DND-41 (cell line): ENCODE measurements around the gene CST11.

Experiments
- ATAC-seq: fragments of 200-7000 bp; cut with Tn5 transposase; 3 replicates; pipeline ENCODE4 v1.9.1; 2021; ENCODE audit warnings: low read depth; ENCODE audit not compliant: insufficient read depth
- DNase-seq: peaks from one replicate; pipeline ENCODE4 v3.0.0-alpha.2; 2020
- H2AFZ ChIP-seq: 2 replicates; pipeline ENCODE4 v1.6.0; 2012; ENCODE audit warnings: low read depth, low read length
- H3K27ac ChIP-seq: 2 replicates; pipeline ENCODE4 v1.5.1; 2012; ENCODE audit warnings: low read length, inconsistent platforms
- H3K27me3 ChIP-seq: fragments of 200-600 bp; sonication (generic); 2 replicates; pipeline ENCODE4 v1.6.0; 2012; ENCODE audit warnings: low read length, mild to moderate bottlenecking, inconsistent platforms; ENCODE audit not compliant: insufficient read depth, poor library complexity
- H3K36me3 ChIP-seq: 2 replicates; pipeline ENCODE4 v1.5.1; 2012; ENCODE audit warnings: low read length, inconsistent platforms; ENCODE audit not compliant: insufficient read depth
- H3K4me1 ChIP-seq: 2 replicates; pipeline ENCODE4 v1.5.1; 2012; ENCODE audit warnings: mild to moderate bottlenecking, low read length; ENCODE audit not compliant: insufficient read depth
- H3K4me2 ChIP-seq: 2 replicates; pipeline ENCODE4 v1.6.0; 2012; ENCODE audit warnings: mild to moderate bottlenecking, moderate library complexity, low read length, inconsistent platforms; ENCODE audit not compliant: insufficient read depth
- H3K4me3 ChIP-seq, 2 experiments: fragments of 200-600 bp in 1 of 2; shearing (Covaris generic) in 1 of 2; 2 replicates each; pipeline ENCODE4 v1.5.1; 2012 to 2016; ENCODE audit warnings: inconsistent platforms in 2 of 2, low read length in 2 of 2, mild to moderate bottlenecking in 2 of 2, low read depth in 1 of 2, moderate library complexity in 1 of 2
- H3K79me2 ChIP-seq: 2 replicates; pipeline ENCODE4 v1.6.0; 2012; ENCODE audit warnings: low read length, inconsistent platforms; ENCODE audit not compliant: insufficient read depth
- H3K9ac ChIP-seq: 2 replicates; pipeline ENCODE4 v1.6.0; 2012; ENCODE audit warnings: low read depth, mild to moderate bottlenecking, inconsistent platforms, low read length, moderate library complexity
- H3K9me3 ChIP-seq: 2 replicates; pipeline ENCODE4 v1.5.1; 2012; ENCODE audit warnings: low read length, moderate library complexity, mild to moderate bottlenecking, inconsistent platforms; ENCODE audit not compliant: insufficient read depth, severe bottlenecking
- H4K20me1 ChIP-seq: 2 replicates; pipeline ENCODE4 v1.6.0; 2012; ENCODE audit warnings: low read length; ENCODE audit not compliant: insufficient read depth
- CTCF ChIP-seq: IDR thresholded peaks from 2 replicates; pipeline ENCODE4 v1.5.1; 2012; ENCODE audit warnings: borderline replicate concordance, low read length, moderate library complexity, mild to moderate bottlenecking; ENCODE audit not compliant: poor library complexity, severe bottlenecking; ENCODE audit errors: extremely low read depth
- EZH2 ChIP-seq: IDR thresholded peaks from 3 replicates; pipeline ENCODE4 v1.6.1; 2012; ENCODE audit warnings: borderline replicate concordance, low read depth, mild to moderate bottlenecking, moderate library complexity, low read length, inconsistent platforms; ENCODE audit not compliant: severe bottlenecking

CST11 gene

GRCh38 chr20:23484081-23484480 is 31.4 kb upstream of the CST11 start:
- Histone ChIP-seq H3K4me3 (no peak overlapping the region), H3K36me3 (no peaks in the 10 kb centered on the region), H3K9ac (no peak overlapping the region), H3K79me2 (no peaks in the 10 kb centered on the region), H3K9me3 (no peaks in the 10 kb centered on the region), H3K4me1 (no peaks in the 10 kb centered on the region), H4K20me1 (no peaks in the 10 kb centered on the region), H3K27me3 (peaks cover 12% of the 10 kb centered on the region), H3K27ac (no peak overlapping the region), H3K4me2 (no peak overlapping the region), H2AFZ (no peak overlapping the region)
- DNase-seq (no peak), ATAC-seq (no peak)
- TF ChIP-seq CTCF, result no peak
- TF ChIP-seq EZH2, result no peak

GRCh38 chr20:23482138-23482537 is 29.5 kb upstream of the CST11 start:
- Histone ChIP-seq H3K27me3 (peaks cover 15% of the 10 kb centered on the region), H3K4me1 (no peaks in the 10 kb centered on the region), H3K27ac (no peak overlapping the region), H3K4me3 (no peak overlapping the region), H3K9ac (no peak overlapping the region), H3K4me2 (no peak overlapping the region), H3K9me3 (no peaks in the 10 kb centered on the region), H3K36me3 (no peaks in the 10 kb centered on the region), H3K79me2 (no peaks in the 10 kb centered on the region), H4K20me1 (no peaks in the 10 kb centered on the region), H2AFZ (no peak overlapping the region)
- no peak for ATAC-seq
- TF ChIP-seq EZH2 (no peak), CTCF (no peak)
- DNase-seq, result no peak

- ATAC-seq, result no peak
- no peak overlapping the region for H3K27ac ChIP-seq
- DNase-seq, result no peak
- no peak overlapping the region for H2AFZ ChIP-seq
- TF ChIP-seq CTCF (no peak), EZH2 (no peak)
- no peak overlapping the region for H3K4me2 ChIP-seq
- no peaks in the 10 kb centered on the region for H4K20me1 ChIP-seq
- no peaks in the 10 kb centered on the region for H3K79me2 ChIP-seq
- peaks cover 12% of the 10 kb centered on the region for H3K27me3 ChIP-seq
- H3K4me1 ChIP-seq, result no peaks in the 10 kb centered on the region
- H3K4me3 ChIP-seq, result no peak overlapping the region
- no peaks in the 10 kb centered on the region for H3K9me3 ChIP-seq
- no peaks in the 10 kb centered on the region for H3K36me3 ChIP-seq
- H3K9ac ChIP-seq, result no peak overlapping the region
These were observed 26.4 kb upstream of the CST11 start for GRCh38 chr20:23479043-23479442.

GRCh38 chr20:23477223-23477622 is 24.5 kb upstream of the CST11 start:
- H3K4me2 ChIP-seq, result no peak overlapping the region
- H3K4me3 ChIP-seq, result no peak overlapping the region
- H3K79me2 ChIP-seq, result no peaks in the 10 kb centered on the region
- no peak overlapping the region for H3K9ac ChIP-seq
- no peaks in the 10 kb centered on the region for H4K20me1 ChIP-seq
- ATAC-seq, result no peak
- H2AFZ ChIP-seq, result no peak overlapping the region
- peaks cover 11% of the 10 kb centered on the region for H3K27me3 ChIP-seq
- H3K36me3 ChIP-seq, result no peaks in the 10 kb centered on the region
- TF ChIP-seq CTCF (no peak), EZH2 (no peak)
- H3K4me1 ChIP-seq, result no peaks in the 10 kb centered on the region
- no peak for DNase-seq
- no peaks in the 10 kb centered on the region for H3K9me3 ChIP-seq
- H3K27ac ChIP-seq, result no peak overlapping the region
